Measurements from ENCODE around the gene PLIN4.

Gene PLIN4

DNA sequence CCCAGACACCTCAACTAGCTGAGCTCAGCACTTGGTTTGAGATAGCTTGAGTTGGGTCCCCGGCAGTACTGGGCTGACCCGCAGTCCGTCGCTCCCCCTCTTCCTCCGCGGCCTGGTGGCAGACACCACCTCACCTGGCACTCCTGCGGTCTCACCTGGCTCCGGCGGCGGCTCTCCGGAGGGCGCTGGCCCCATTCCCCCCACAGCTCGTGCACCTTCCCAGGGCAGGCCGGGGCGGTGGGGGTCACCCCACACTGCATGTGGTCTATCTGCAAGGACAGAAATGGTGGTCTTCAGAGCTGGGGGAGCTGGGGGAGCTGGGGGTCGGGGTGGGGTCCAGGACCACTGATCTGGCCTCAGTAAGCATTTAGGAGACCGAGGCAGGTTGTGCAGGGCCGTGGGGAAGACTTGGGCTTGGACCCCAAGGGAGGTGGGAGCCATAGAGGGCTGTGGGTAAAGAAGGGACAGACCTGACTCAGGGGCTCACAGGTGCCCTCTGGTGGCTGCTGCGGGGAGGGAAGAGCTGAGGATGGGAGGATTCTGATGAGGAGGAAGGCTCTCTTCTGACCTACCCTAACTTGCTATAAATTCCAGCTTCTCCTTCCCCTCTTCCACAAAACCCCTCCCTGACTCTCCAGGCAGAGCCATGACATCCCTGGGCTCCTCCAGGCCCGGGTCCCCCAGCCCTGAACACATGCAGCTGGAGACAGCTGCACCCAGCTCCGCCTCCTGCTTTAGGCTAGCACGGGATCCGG is 6.7 kb upstream of the PLIN4 start:
- DNase-seq = peak; percentile 69

DNA sequence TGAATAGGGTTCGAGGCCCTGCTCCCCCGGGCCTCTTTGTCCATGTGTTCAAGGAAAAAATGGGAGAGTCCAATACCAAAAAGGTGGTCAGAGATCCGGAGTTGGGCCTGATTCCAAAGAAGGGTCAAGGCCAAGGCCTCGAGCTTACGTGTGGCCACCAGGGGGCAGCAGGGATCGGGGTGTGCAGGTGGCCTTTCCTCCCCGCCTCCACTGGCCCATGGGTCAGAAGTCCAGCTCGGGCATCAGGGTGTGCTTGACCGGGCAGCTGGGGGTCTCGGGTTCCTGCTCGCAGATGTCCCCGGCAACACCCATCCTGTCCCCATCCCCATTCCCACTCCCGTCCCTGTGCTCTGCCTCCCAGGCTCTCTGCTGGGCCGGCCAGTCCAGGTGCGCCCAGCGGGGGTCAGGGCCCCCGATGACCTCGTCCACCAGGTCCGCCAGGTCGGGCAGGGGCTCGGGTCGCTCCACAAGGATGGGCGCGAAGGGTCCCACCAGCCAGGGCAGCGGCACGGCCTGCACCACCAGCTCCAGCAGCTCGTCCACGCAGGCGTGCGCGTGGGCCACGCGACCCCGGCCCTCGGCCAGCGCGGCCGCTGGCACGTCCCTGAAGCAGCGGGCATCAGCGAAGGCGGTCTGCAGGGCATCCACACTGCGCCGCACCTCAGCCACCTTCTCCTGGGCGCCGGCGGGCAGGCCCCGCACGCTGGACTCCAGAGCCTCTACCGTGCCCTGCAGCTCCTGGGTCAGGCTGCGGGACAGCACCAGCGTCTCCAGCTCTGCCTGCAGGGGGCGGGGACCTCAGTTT is 5.2 kb upstream of the PLIN4 start:
- peak; percentile 39 for DNase-seq

DNA sequence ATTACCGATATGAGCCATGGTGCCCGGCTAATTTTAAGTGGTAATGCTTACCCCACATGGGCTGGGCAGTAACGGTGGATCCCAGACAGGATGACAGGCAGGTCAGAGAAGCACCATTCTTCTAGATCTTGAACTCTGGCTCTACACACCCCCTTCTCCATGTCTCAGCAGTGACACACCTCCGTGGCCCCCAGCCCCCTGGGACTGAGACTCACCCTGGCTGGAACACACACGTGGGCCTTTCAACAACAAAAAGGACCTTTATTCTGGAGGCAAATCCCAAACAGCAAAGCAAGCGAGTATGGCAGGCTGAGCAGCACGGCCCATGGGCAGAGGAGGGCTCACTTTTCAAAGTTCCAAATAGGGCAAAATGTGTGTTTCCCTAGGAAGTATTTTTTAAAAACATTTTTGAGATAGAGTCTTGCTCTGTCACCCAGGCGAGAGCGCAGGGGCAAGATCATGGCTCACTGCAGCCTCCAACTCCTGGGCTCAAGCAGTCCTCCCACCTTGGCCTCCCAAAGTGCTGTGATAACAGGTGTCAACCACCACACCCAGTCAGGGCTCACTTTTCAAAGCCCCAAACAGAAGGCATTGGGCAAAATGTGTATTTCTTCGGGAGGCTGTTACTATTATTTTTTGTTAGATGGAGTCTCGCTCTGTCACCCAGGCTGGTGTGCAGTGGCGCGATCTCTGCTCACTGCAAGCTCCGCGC is 4.2 kb upstream of the PLIN4 start:
- no peak for DNase-seq

DNA sequence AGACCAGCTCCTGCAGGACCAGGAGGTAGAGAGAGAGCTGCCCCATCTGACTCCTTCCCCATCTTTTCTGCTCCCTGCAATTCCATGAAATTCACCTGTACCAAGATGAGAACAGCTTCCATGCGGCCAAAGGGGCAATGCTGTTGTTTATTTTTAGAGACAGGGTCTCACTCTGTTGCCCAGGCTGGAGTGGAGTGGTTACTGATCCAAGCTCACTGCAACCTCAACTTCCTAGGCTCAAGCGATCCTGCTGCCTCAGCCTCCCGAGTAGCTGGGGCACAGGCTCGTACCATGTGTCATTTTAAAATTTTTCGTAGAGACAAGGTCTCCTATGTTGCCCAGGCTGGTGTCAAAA is 3.6 kb upstream of the PLIN4 start:
- DNase-seq = no peak

DNA sequence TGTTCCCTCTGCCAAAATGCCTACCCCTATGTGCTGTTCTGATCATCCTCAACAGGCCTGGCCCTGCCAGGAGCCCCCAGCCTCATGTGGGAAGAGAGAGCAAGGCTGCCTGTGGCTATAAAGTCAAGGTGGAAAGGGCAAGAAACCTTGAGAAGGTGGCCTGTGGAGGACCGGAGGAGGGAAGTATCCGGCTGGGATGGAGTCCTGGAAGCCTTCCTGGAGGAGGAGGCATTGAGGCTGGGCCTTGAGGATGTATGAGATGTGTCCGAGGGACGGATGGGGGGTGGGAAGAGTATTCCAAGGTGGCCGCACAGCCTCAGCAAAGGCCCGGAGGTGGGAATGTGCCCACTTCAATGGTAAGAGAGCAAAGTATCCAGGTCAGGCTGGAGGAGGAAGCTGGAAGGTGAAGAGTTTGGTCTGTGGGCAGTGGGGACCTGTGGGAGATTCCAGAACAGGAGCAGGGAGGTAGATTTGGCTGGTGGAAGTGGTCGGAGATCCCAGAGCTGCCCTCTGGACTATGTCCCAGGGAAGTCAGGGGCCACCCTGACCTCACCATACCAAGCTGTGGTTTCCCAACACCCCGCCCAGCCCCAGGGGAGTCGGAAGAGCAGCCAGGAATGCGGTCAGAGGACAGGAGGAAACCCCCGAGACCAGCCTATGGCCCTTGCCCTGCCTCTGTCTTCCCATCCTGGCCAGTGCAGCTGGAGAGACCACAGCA is 3.0 kb upstream of the PLIN4 start:
- no peak for DNase-seq

DNA sequence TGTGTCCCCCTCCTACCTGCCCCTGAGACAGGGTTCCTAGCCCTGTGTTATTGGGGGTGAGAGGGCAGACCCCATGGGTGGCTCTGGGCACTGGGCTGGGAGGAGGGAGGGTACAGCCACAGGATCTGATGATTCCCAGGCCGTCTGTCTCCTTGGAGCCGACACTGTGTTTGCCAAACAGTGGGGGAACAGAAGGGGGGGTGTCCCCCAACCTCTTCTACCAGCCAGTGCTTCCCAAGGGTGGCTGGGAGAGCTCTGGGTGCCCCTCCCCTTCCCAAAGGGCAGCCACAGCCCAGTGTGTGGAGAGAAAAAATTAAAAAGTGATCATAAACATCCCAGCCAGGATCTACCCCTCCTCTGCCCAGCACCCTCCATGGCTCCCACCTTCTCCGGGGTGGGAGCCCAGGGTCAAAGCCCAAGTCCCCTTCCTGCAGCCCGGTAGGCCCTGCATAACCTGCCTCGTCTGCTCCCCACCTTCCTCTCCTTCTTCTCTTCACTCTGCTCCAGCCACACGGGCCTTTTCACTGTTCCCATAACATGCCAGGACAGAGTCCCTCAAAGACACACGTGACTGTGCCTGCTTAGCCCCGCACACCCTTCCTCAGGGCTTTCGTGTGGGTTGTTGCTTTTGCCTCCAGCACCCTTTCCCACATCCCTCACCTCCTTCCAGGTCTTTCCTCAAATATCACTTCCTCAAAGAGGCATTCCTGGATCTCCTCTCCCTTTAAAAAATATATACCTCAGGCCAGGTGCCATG is 1.4 kb upstream of the PLIN4 start:
- no peak for DNase-seq

DNA sequence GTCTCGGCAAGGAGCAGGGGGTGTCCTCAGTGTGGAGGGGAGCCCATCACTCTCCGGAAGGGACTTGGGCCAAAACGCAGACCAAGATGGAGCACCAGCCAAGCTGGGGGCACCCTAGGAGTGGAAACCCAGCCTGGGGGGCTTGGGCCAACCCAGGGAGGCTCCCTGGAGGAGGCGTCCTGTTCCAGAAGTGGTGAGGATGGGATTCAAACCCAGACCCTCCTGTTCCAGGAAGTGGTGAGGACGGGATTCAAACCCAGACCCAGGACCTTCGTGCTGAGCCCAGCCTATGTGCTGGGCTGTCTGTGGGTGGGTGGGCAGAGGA is 848 bp upstream of the PLIN4 start:
- no peak for DNase-seq

DNA sequence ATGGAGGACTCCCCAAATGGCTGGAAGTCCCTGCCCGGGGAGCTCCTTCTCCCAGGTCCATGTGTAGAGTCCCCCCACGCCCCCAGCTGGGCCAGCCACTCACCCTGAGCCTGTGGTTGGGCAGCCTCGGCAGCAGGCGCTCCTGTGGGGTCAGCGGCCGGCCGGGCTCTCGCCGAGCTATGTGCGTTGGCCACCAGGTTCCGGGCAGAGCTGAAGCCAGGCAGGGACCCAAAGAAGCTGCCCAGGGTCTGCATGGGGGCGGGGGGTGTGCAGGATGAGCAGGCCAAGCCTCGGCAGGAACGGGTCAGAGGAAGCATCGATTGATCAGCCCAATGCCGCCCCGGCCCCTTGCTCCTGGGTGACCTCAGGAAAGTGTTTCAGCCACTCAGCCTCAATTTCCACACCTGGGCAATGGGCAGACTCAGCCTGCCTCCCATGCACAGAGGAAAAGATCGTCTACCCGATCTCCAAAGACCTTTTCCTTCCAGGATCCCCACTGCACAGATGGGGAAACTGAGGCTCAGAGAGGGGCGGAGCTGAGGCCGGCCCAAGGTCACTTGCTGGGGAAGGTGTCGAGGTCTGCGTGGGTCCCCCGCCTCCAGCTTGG is 732 bp downstream of the PLIN4 start:
- DNase-seq = no peak

DNA sequence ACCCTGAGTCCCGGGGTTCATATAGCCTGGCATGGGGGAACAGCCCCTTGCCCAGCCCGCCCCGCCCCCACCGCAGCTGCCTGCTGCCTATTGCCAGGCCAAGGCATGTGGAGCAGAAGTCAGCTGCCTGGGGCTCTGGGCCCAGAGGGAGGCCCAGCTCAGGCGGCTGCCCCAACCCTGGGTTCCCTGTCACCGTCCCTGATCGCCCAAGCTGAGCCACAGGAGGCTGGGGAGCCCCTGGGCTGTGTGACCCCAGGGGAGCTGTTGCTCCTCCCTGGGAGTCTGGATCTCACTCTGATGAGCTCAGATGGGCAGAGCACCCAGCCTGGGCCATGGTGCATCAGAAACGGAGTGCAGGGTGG is 1.4 kb downstream of the PLIN4 start:
- no peak for DNase-seq

DNA sequence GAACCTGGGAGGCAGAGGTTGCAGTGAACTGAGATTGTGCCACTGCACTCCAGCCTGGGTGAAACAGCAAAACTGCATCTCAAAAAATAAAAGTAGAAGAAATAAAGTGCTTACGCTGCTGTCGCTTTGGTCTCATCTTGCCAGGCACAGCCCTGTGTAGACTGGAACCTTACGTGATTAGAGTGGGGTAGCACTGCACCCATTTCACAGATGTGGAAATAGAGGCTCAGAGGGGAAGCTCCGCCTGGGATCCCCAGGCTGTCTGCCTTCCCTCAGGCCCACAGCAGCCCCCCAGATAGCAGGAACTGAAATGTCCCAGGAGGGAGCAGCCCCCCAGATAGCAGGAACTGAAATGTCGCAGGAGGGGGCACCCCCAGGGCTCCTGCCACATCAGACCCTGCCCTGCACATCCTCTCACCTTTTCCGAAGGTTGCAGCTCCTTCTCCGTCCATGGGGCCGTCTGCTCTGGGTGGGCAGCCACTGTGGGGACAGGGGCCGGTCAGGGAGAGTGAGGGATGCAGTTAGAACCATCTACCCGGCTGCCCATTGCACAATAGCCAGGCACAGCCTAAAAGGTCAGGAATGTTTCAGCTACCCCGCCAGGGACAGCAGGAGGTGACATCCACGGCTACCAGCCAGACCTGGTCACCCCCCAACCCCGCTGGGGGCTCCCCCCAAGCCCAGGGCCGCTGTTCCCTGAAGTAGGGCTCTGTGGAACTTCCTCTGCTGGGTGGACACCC is 1.9 kb downstream of the PLIN4 start:
- DNase-seq = no peak

DNA sequence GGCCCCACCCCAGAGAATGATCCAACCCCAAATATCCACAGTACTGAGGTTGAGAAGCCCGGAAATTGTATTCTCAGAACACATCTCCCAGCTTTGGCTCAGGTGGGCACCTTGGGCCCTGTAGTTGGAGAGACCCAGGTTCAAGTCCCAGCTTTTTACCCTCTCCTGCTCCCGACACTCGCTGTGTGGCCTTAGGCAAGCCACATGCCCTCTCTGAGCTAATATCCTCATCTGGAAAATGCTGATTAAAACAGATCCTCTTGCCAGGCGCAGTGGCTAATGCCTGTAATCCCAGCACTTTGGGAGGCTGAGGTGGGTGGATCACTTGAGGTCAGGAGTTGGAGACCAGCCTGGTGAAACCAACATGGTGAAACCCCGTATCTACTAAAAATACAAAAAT is 2.6 kb downstream of the PLIN4 start:
- no peak for DNase-seq

DNA sequence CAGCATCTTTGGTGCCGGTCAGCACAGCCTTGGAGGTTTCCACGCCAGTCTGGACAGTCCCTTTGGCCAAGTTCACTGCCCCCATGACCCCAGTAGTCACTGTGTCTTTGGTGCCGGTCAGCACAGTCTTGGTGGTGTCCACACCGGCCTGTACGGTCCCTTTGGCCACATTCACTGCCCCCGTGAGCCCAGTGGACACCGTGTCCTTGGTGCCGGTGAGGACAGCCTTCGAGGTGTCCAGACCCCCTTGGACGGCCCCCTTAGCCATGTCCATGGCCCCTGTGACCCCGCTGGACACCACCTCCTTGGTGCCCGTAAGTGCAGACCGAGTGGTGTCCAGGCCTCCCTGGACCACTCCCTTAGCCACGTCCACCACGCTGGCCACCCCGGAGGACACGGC is 5.0 kb downstream of the PLIN4 start:
- DNase-seq = no peak

DNA sequence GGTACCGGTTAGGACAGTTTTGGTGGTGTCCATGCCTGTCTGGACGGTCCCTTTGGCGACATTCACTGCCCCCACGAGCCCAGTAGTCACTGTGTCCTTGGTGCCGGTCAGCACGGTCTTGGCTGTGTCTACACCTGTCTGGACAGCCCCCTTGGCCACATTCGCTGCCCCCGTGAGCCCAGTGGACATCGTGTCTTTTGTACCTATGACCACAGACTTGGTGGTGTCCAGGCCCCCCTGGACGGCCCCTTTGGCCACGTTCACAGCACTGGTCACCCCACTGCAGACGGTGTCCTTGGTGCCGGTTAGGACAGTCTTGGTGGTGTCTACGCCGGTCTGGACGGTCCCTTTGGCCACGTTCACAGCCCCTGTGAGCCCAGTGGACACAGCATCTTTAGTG is 6.2 kb downstream of the PLIN4 start:
- DNase-seq = no peak

DNA sequence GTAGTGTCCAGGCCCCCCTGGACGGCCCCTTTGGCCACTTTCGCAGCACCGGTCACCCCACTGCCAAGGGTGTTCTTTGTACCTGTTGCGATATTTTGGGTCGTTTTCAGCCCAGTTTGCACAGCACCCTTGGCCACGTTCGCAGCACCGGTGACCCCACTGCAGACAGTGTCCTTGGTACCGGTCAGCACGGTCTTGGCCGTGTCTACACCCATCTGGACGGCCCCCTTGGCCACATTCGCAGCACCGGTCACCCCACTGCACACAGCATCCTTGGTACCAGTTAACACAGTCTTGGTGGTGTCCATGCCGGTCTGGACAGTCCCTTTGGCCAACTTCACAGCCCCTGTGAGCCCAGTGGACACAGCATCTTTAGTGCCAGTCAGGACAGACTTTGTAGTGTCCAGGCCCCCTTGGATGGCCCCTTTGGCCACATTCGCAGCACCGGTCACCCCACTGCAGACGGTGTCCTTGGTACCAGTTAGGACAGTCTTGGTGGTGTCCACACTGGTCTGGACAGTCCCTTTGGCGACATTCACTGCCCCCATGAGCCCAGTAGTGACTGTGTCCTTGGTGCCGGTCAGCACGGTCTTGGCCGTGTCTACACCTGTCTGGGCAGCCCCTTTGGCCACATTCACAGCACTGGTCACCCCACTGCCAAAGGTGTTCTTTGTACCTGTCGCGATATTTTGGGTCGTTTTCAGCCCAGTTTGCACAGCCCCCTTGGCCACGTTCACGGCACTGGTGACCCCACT is 6.8 kb downstream of the PLIN4 start:
- DNase-seq = no peak

DNA sequence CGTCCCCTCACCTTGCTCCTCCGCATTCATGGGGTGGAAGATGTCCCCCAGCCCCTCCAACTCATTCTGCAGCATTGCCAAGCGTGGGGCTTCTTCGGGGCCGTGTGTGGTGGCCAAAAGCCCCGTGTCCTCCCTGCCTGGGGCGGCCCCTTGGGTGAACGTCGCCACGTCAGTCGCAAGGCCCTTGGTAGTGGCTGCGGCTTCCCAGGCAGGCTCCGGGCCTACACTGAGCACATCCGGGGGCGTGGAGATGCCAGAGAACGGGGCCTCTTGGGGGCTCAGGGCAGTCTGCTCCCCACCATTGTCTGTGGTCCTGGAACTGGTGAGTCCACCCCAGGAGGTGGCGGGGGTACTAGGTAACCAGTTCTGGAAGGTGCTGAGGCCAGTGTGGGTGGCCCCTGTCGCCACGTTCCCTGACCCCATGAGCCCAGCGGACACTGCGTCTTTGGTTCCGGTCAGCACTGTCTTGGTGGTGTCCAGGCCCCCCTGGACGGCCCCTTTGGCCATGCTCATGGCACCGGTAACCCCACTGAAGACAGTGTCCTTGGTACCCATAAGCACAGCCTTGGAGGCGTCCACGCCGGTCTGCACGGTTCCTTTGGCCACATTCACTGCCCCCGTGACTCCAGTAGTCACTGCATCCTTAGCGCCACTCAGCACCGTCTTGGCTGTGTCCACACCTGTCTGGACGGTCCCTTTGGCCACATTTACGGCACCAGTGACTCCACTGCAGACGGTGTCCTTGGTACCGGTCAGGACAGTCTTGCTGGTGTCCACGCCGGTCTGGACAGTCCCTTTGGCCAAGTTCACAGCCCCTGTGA is 7.6 kb downstream of the PLIN4 start:
- no peak for DNase-seq

DNA sequence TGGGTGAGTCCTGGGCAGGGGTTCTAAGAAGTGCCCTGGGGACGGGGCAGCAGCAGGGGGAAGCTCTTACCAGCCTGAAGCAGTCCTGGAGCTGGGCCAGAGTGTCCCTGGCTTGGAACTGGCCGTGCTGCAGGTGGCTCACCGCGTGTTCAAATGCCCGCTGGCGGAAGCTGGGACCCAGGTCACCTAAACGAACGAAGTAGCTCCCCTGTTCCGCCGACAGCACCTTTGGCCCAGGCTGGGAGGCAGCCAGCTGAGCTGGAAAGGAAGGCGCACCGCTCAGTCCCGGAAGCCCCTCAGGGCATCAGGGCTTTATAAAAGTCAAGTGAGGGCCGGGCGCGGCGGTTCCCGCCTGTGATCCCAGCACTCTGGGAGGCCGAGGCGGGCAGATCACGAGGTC is 9.6 kb downstream of the PLIN4 start:
- DNase-seq = no peak

DNA sequence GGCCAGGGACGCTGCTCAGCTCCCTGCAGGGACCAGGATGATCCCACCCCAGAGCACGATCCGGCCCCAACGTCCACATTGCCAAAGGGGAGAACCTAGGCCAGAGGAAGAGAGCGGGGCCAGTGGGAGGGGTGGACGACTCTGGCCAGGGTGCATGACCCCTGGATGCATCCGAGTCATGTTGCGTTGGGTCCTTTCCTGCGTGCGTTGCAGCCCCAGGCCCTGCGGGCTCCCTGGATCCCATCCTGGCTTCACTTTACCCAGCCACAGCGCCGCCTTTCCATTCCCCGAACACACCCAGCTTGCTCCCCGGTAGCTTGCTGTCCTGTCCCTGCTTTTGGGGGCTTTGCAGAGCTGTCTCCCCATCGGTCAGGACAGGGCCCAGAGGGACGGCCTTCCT is 10.5 kb downstream of the PLIN4 start:
- no peak for DNase-seq

DNA sequence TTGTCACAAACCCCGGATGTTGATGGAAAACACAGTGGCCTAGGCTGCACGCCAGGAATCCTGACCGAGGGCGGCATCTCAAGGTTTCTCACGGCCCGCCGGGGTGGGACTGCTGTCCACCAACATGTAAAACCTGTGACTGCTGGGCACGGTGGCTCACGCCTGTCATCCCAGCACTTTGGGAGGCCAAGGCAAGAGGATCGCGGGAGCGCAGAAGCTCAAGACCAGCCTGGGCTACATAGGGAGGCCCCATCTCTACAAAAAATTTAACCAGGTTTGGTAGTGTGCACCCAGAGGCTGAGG is 11.2 kb downstream of the PLIN4 start:
- DNase-seq = no peak

DNA sequence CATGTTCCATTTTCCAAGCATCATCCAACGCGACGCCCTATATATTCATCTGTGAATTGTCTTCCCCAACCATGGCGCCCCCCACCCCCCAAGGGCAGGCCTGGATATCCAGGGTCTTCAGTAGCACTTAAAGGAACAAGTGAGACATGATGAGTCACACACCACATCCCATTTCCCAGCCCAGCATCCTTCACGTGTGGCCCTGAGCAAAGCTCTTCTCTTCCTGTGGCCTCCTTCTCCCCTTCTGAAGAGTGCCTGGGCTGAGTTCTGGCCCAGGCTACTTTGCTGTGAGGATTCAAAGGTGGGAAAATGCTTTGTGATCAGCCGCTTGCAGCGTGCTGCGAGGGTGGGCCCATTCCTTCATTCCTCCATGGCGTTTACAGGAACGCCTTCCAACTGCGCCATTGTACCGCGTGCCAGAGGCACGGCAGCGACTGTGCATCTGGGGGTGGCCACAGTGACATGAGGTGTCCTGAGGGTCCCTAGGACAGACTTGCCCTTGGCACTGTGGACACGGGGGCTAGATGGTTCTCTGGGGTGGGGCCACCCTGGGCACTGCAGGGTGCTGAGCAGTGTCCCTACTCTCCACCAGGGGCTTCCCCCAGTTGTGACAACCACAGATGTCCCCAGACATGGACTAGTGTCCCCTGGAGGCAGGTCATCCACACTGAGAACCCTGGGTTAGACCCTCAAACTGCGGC is 11.7 kb downstream of the PLIN4 start:
- DNase-seq = no peak
